Measurements from ENCODE around the gene SPTAN1. TPM values are rescaled to one million over a fixed set of nuclear protein-coding genes. Genes with fewer than 3 reads are reported as not detected.

SPTAN1 gene
- total and polyA plus RNA-seq, 2 of the 4 experiments (the other 2 are of a cell fraction): 275 to 327 TPM

- H2BK15ac ChIP-seq (ENCODE audit: low read depth, low read length): no peak overlapping the region
- dilution Hi-C loops (cut with HindIII; ENCODE audit: low sequenced_read_pairs, unreplicated experiment) (no loop called here), intact Hi-C loops (cut with micrococcal nuclease) (no loop called here), in situ Hi-C loops (cut with MboI; ENCODE audit: low sequenced_read_pairs) (no loop called here)
- H2AFZ ChIP-seq (replicated peaks; ENCODE audit: low read length, poor library complexity): peak overlapping the region; percentile 72
- no peak overlapping the region for H4K5ac ChIP-seq (ENCODE audit: low read depth, low read length)
- H4K20me1 ChIP-seq (ENCODE audit: insufficient read depth, low read length): no peaks in the 10 kb centered on the region; the same call in 1 of the 2 replicates
- CTCF ChIA-PET: interaction anchor here (0.5 kb wide), 1 partner anchor 17 kb away, joined by 7 read pairs; no protein-coding TSS in a partner anchor
- H3K4me3 ChIP-seq (ENCODE audit: insufficient read depth, low read depth, low read length): no peak overlapping the region
- H3K4ac ChIP-seq (ENCODE audit: low read depth, low read length): no peak overlapping the region
- no peak overlapping the region for H3K18ac ChIP-seq (ENCODE audit: low read depth, low read length)
- peaks cover 7% of the 10 kb centered on the region; the same call in 1 of the 2 replicates for H3K4me1 ChIP-seq (ENCODE audit: control insufficient read depth, insufficient read depth, low read length)
- peak overlapping the region; percentile 60 for H2AK9ac ChIP-seq (replicated peaks; ENCODE audit: low read depth, low read length, poor library complexity)
- H2BK5ac ChIP-seq (ENCODE audit: low read depth, low read length, poor library complexity, severe bottlenecking): no peak overlapping the region
- no peak overlapping the region for H2AK5ac ChIP-seq (ENCODE audit: low read depth, low read length)
- no peak overlapping the region for H3K56ac ChIP-seq (ENCODE audit: extremely low read depth, insufficient read depth, low read length)
- BruUV-seq (replicated peaks): no TSS peak
- no peak overlapping the region for H3K4me2 ChIP-seq (ENCODE audit: low read depth, low read length)
- H3K27ac ChIP-seq (ENCODE audit: insufficient read depth, low read length): no peak overlapping the region
- peaks cover 0 to 11% of the 10 kb centered on the region in 2 experiments; a peak in 2 of 4 replicates for H3K79me1 ChIP-seq (ENCODE audit: low read depth in 1 of 2, low read length in 2 of 2)
- H3K36me3 ChIP-seq (ENCODE audit: control insufficient read depth, insufficient read depth, low read length): peaks cover 23% of the 10 kb centered on the region
- 0 out of 2 replicates have a peak, but pooled peaks cover 4% of the 10 kb centered on the region for H3K9me1 ChIP-seq (ENCODE audit: insufficient read depth, low read length)
- no peaks in the 10 kb centered on the region for H3K27me3 ChIP-seq (ENCODE audit: control insufficient read depth, insufficient read depth, low read length)
- DNase-seq (peak; percentile 67), ATAC-seq (ENCODE audit: low read depth) (peak; percentile 90)
- no peak overlapping the region for H3K23ac ChIP-seq (ENCODE audit: low read depth, low read length)
- H4K91ac ChIP-seq (ENCODE audit: insufficient read depth, low read depth, low read length): no peak overlapping the region
- no peak overlapping the region for H2BK120ac ChIP-seq (ENCODE audit: low read depth, low read length)
- H2BK20ac ChIP-seq (ENCODE audit: low read depth, low read length): no peak overlapping the region
- POLR2A ChIA-PET (ENCODE audit: unreplicated experiment): no interaction called here
- H3K14ac ChIP-seq (replicated peaks; ENCODE audit: low read depth, low read length): no peak overlapping the region
- H3K9me3 ChIP-seq (ENCODE audit: control insufficient read depth, insufficient read depth, low read length): no peaks in the 10 kb centered on the region
- no peak overlapping the region for H3K9ac ChIP-seq (ENCODE audit: low read depth, low read length)
- H4K8ac ChIP-seq (ENCODE audit: low read depth in 2 of 2, low read length in 2 of 2): 0 out of 4 replicates have a peak overlapping the region, but pooled peaks of 1 of the 2 experiments have one; percentile 29
- WGBS, 2 experiments (ENCODE audit: extremely low coverage in 2 of 2, insufficient read length in 1 of 2): 27% methylated on average over 3 of the region's 13 CpGs; no CpG with 5 or more reads in 1 of the 2 experiments
- TF ChIP-seq POLR2A (IDR thresholded peaks at IDR 0.05; ENCODE audit: low read depth, low read length) (no peak), SMC3 (IDR thresholded peaks at IDR 0.05; ENCODE audit: low read depth, low read length) (no peak), FOS (IDR thresholded peaks at IDR 0.05; ENCODE audit: low read depth, low read length) (no peak), RFX5 (IDR thresholded peaks at IDR 0.05; ENCODE audit: low read depth, low read length) (no peak), MAZ (IDR thresholded peaks at IDR 0.05; ENCODE audit: borderline replicate concordance, low read depth, low read length) (no peak), CHD1 (IDR thresholded peaks at IDR 0.05; ENCODE audit: low read depth, low read length) (no peak), ELK1 (IDR thresholded peaks at IDR 0.05; ENCODE audit: borderline replicate concordance, low read depth, low read length) (no peak), BHLHE40 (IDR thresholded peaks at IDR 0.05; ENCODE audit: low read depth, low read length) (no peak), USF2 (IDR thresholded peaks at IDR 0.05; ENCODE audit: low read depth, low read length) (no peak), RCOR1 (IDR thresholded peaks at IDR 0.05; ENCODE audit: insufficient replicate concordance, low read length) (no peak), RAD21 (IDR thresholded peaks at IDR 0.05; ENCODE audit: low read length) (no peak), NFE2L2 (IDR thresholded peaks at IDR 0.05; ENCODE audit: low read depth, low read length) (no peak), CTCF (conservative IDR thresholded peaks at IDR 0.05; ENCODE audit: low read depth, low read length) (no peak), MAFK (IDR thresholded peaks at IDR 0.05; ENCODE audit: low read depth, low read length) (no peak), MXI1 (IDR thresholded peaks at IDR 0.05; ENCODE audit: borderline replicate concordance, low read depth, low read length) (no peak)
Measured at GRCh38 chr9:128523199-128523925, 29.0 kb upstream of the SPTAN1 start.
